Activated CD4-positive, alpha-beta T cell treated with anti-CD3 and anti-CD28 coated beads, Interleukin-2, amount 50 U/mL, for 24 hours (primary cell): ENCODE results near the gene APOBEC3F.

Experiments
- DNase-seq, 2 donors: peaks; one replicate each; pipeline ENCODE4 v3.0.0-alpha.2; 2020; ENCODE audit warnings: low read depth in 1 of 2, low spot score in 1 of 2

Gene APOBEC3F

DNA sequence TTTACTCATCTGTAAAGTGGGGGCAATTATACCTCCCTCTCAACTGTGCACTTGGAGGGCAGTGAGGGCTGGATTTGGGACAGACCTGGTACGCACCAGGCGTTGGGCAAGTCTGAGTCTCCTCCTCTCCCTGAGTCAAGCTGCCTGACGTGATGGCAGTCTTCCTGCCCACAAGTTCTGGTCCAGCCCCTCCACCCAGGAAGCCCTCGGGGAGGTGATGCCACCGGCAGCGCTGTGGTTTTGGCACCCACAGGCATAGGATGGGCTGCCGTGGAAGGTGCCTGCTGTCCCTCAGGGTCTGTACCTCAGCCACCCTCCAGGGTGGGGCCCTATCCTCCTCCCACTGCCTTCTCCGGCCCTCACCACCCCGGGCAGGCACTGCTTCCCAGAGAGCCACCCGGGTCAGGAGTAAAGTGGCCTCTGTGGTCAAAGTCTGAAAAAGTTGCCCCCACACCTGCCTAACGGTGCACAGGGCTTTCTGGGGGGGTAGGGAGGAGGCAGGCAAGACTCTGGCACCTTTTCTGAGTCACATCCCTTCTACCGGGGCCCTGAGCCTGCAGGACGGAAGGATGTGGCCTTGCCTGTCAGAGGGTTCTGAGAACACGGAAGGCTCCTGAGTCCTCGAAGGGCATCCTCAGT lies 49.9 kb downstream of the APOBEC3F start:
- DNase-seq, result peak; percentile 44 to 49

DNA sequence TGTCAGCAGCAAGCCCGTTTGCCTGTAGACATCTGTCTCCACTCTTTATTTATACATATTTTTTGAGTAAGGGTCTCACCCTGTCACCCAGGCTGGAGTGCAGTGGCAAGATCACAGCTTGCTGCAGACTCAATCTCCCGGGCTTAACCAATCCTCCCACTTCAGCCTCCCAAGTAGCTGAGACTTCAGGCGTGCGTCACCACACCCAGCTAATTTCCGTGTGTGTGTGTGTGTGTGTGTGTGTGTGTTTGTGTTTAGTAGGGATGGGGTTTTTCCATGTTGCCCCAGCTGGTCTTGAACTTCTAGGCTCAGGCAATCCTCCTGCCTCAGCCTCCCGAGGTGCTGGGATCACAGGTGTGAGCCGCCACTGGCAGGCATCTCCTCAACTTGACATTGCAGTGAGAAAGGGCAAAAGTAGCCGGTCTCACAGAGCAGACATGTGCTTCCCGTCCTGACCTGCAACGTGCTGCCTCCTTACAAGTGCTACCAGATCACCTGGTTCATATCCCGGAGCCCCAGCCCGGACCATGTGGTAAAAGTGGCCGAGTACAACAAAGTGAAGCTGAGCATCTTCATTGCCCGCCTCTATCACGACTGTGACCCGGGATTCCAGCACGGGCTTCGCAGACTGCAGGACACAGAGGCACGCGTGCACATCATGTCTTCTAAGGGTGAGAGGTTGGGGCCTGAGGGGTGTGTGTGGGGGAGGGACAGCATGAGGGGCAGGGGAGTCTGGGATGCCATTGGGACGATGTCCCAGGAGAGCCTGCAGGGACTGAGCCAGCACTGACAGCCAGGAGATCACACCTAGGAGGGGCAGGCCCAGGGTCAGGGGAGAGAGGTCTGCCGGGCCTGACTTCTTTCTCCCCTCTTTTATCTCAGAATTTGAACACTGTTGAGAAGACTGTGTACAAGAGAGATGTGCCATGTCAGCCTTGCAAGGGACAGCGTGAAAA lies 50.7 kb downstream of the APOBEC3F start:
- no peak for DNase-seq

DNA sequence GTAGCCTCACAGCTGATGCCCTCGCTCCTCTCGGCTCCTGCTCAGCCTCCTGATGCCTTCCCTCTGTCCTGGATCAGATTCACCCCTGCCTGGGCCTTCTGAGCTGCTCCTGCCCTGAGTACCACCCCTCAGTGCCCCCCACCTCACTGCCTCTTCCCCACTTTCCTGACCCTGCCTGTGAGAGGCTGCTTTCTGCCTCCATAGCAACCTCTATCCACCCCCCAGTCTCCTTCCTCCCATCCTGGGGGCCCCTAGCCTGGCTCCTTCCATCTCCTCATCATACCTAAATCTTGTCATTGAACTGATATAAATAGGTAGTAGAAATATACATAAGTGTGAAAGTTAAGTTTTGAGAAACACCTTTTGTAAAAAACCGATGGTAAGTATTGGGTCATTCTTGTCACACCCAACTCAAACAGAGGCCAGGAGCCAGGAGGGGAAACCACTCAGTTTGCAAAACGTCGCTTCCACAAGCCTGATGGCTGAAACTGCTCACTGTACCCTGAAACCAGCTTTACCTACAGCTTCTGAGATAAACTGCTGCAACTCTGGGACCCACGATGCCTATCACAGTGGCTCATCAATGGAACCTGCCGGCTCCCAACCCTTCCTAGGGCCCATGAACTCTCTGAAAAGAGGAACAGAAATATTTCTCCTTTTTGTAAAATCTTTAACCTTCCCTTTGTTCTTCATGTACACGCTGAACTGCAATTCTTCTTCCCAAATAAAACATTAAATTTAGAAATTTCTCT lies 51.6 kb downstream of the APOBEC3F start:
- no peak for DNase-seq

DNA sequence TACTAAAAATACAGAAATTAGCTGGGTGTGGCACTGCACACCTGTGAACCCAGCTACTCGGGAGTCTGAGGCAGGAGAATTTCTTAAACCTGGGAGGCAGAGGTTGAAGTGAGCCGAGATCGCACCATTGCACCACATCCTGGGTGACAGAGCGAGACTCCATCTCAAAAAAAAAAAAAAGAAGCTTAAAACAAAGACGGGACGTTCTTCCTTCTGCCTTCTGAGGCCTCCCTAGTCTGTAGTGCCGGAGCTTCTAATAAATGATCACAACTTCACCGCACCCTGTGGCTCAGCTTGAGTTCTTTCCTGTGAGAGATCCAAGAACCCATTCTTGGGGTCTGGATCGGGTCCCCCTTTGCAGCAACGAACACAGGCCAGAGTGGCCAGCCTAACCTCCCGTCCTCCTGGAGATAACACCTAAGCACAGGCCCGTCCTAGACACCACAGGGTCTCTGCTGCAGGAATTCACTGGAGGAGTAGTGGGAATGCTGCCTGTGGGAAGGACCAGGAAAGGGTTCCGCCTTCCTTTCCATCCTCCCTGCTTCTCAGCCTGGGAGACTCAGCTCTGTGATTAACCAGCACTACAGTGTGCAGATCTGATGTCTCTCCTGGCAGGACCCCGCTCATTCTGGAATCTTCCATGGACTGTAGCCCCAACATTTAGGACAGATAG lies 54.2 kb downstream of the APOBEC3F start:
- DNase-seq, result no peak

DNA sequence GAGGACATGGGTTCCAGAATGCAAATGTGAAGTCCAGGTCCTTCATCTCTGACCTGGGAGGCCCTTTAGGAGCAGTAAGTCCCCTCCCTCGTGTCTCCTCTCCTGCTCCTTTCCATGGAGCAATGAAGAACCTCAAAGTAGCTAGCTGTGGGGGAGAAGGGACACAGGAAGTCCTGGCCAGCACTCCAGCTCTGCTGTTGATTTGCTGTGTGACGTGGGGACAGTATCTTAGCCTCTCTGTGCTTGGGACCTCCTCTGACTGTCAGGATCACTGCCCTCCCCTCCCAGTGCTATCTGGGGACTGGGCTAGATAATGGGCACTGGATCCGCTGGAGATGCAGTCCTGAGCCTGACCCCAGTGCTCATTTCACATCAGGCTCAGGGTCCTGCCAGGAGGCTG lies 55.3 kb downstream of the APOBEC3F start:
- DNase-seq, result no peak

DNA sequence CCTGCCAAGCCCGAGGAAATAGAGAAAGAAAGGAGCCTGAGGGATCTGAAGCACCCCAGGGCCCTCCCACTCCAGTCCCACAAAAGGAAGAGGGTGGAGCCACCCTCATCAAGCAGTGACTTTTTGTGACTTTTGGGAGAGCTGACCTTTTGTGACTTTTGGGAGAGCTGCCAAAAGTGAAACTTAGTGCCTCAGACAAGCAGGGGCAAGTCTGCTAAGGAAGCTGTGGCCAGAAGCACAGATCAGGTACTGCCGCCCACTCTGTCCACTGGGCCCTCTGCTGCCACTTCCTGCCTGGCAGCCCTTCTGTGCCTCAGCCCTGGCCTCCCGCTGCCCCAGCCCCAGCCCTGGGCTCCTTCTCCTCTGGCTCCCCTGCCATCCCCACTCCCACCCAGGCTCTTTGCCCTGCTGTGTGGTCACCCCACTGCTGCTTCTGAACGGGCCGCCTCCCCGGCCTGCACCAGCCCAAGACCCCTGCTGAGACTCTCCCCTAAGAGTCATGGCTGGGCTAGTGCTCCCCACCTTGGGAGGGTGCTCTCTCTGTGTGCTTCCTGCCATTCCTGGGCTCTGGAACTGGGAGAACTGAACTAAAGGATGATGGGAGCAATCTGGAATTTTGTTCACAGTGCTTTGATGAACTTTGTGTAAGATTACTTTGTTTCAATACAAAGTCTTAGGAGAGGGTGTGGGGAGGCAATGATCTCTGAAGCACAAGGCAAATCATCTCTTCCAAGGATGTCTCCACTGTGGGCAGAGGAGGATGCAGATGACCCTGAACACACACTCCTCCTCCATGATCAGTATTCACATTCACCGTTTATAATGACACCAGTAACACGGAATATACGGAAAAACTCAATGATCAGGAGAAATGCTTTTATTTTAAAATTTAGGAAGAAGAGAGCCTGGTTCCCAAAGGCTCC lies 56.7 kb downstream of the APOBEC3F start, which contains the start of gene APOBEC3H:
TSS of gene APOBEC3H (plus strand) at position 147 of the 923 bp plus-strand sequence. CDS start 3,035 bp downstream, outside the sequence.
- DNase-seq, result no peak

DNA sequence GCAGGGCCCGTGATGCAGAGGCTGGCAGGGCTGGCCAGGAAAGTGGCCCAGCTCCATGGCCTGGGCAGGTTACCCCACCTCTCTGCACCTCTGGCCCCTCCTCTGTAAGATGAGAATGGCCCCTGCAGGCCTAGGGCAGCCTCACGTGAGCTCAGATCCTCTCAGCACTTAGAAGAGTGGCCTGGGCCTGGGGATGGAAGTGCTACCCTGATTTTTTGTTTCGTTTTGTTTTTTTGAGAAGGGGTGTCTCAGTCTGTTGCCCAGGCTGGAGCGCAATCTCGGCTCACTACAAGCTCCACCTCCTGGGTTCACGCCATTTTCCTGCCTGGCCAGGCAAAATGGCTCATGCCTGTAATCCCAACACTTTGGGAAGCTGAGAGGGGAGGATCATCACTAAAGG lies 57.4 kb downstream of the APOBEC3F start:
- no peak for DNase-seq

DNA sequence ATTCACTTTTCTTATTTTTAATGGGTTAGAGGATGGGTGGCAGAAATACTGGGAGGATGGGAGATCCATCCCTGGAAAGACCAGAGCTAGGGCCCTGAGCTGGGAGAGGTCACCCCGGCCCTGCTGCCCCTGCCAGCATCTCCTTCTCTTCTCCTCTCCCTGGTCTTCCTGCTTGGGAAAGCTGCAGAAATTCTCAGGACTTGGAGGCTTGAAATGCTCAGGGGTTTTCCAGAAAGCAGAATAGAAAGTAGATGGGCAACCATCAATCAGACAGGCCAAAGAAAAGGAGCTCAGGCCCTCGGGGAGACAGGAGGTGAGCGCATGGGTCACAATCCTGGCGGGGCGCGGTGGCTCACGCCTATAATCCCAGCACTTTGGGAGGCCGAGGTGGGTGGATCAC lies 57.9 kb downstream of the APOBEC3F start:
- no peak for DNase-seq

DNA sequence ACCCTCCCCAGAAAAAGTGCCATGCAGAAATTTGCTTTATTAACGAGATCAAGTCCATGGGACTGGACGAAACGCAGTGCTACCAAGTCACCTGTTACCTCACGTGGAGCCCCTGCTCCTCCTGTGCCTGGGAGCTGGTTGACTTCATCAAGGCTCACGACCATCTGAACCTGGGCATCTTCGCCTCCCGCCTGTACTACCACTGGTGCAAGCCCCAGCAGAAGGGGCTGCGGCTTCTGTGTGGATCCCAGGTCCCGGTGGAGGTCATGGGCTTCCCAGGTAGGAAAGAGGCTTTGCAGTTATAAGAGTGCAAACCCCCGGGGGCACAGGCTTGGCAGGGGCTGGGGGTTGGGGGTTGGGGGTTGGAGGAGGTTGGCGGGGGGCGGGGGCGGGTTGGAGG lies 60.6 kb downstream of the APOBEC3F start:
- DNase-seq, result no peak

DNA sequence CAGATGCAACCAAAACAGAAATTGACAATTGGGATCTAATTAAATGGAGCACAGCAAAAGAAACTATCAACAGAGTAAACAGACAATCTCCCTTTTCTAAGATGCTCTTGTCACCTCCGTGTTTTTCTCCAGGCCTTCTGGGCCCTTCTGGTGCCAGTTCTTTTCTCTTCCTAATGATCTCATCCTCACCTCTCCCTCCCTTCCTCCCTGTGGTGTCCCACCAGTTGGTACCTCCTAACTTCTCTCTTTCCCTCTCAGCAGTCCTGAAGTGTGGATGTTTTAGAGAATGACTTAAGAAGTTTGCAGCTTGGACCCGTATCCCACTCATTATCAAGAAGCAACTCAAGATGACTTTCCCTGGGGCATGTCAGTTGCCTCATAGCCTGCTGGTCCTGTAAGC lies 62.8 kb downstream of the APOBEC3F start:
- no peak for DNase-seq
